Renal cortex interstitium (tissue), 11 donors: ENCODE results near the gene NELFB. TPM values are rescaled to one million over a fixed set of nuclear protein-coding genes. Genes with fewer than 3 reads are reported as not detected.

Experiments
- DNase-seq, 11 donors: peaks; one replicate each; pipeline ENCODE4 v3.0.0-alpha.2; 2013; ENCODE audit warnings: low read depth in 9 of 11, low spot score in 4 of 11; ENCODE audit errors: extremely low read depth in 1 of 11
- polyA plus RNA-seq, 3 donors: library from polyadenylated mRNA; unstranded; fragments of 120-200 nt; gene quantifications; one replicate each; pipeline ENCODE4 v1.2.1, GENCODE V29; 2013; ENCODE audit not compliant: insufficient read length in 3 of 3

NELFB gene
- polyA plus RNA-seq, 3 donors, result 49.8 to 62.2 (median 55.2) TPM

GRCh38 chr9:137220317-137221094, 34.6 kb upstream of the NELFB start:
- no peak for DNase-seq

- no peak for DNase-seq
Measured at GRCh38 chr9:137221095-137221505, 34.0 kb upstream of the NELFB start.

- no peak for DNase-seq
Measured at GRCh38 chr9:137221506-137222111, 33.5 kb upstream of the NELFB start.

DNA sequence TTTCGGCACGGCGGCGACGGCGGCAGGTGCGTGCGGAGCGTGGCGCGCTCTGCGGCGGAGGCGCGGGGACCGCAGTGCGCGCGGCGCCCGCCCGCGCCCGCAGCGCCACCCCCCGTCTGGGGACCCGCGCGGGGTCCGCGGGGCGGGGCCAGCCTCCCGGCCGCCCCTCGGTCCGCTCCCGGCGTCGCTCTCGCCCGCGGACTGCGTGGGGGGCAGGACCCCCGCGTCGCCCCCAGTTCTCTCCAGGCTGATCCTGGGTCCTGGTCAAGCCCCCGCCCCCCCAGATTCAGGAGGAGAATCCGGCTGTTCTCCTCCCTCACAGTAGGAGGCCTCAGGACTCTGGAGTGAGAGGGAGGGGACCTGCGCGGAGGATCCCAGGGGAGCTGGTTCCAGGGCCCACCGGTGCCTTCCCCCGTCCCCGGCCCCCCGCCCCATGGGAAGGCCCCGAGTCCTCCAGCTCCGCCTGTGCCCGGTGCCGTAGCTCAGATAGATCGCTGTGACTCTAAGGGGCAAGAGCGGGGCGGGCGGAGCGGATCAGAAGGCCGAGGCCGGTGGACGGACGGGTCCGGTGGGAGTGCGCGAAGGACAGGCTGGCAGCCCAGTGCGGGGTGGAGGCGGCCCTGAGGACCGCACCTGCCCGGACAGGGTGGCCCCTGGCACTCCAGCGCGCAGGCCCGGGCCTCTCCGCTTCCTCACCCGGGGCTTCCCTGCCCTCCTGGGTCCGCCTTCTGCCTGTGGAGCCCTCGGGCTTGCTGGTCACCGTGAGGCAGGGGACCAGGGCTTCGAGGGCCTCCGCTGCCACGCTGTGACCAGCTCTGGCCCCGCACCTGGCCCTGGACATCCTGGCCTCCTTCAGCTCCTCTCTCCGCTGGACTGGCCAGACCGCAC, 32.7 kb upstream of the NELFB start, which contains the start of gene RNF208:
RNF208 (minus strand) TSS at position 51 of the 888 bp plus-strand sequence. CDS start 1,028 bp downstream, outside the sequence.
- no peak for DNase-seq

DNA sequence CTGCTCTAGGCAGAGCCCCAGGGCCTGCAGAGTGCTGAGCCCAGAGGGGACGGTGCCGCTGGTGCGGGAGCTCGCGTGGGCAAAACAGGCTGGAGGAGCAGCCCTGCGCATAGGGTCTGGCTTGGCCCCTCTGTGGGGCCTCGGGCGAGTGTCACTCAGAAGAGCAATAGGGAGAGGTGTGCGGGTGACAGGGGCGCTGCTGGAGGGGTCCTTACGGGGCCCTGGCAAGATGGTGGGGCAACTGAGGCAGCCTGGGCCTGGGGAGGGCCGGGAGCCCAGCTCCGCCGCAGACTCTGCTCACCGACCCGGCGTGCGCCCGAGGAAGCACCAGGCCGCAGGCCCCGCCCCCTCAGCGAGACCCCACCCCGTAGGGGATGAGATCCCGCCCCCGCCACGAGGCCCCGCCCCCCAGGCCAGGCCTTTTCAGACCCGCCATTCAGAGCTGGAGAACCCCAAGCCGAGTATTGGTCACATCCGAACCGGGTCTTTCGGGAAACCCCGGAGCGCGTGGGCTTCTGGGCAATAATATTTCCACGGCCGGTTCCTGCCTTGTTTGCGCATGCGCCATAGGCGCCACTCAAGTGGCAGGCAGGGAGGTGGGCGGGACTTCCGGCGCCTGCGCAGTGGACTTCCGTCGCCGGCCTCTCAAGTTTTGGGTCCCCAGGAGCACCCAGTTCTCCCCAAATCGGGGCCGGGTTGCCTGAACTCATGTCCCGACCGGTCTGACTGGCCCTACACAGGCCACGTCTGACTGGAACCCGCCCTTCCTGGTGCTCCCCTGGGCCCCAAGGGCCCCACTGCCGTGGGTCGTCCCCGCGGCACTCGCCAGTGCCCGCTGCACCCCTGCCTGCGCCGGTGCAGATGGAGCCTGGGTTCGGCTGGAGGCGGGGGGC, 31.8 kb upstream of the NELFB start:
- DNase-seq, result peak; percentile 87 to 97 (median 94)

DNA sequence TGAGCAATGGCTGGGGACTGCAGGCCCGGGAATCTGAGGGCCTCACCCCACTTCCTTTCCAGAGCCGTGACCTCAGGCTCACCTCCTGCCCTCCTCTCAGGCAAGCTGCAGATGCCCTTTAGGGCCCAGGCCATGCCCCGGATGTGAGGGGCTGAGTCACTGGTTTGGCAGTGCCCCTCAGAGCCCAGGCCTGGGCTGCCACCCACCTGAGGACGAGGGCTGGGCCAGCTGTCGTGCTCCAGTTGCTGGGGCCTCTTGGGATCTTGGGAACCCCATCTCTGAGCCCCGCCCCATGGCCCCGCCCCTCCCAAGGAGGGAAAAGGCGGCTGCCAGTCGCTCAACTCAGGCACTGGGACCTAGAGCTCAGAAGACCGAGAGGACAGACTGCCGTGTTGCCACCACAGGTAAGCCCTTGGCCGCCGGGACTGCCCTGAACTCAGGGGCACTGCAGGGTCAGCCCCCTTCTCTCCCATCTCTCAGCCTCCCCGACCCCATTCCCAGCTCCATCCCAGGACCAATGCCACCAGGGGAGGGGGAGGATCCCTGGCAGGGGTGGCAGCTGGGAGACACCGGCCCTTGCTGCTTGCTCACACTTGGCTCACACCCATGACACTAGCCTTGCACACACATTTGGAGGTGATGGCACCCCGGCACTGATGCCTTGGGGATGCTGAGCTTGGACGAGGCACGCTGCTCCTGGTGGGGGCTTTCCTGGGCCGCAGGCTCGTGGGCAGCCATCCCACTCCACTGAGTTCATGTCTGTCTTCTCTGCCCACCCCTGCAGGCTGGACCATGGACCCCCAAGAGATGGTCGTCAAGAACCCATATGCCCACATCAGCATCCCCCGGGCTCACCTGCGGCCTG, 30.1 kb upstream of the NELFB start, which contains the start of gene CYSRT1:
CYSRT1 (plus strand) TSS at position 345 of the 865 bp plus-strand sequence; CDS start at position 793, 448 bp downstream.
- DNase-seq, result no peak

DNA sequence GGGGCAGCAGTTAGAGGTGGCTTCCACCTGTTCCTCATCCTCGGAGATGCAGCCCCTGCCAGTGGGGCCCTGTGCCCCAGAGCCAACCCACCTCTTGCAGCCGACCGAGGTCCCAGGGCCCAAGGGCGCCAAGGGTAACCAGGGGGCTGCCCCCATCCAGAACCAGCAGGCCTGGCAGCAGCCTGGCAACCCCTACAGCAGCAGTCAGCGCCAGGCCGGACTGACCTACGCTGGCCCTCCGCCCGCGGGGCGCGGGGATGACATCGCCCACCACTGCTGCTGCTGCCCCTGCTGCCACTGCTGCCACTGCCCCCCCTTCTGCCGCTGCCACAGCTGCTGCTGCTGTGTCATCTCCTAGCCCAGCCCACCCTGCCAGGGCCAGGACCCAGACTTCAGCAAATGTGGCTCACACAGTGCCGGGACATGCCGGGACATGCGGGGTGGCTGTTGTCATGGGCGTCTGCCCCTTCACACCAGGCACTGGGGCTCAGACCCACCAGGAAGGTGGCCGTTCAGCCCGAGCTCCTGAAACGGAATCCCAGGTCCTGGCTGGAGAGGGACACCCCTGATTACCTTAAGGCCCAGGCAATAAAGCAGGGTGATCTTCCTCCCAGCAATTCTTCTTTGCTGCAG, 29.3 kb upstream of the NELFB start:
- no peak for DNase-seq

GRCh38 chr9:137226338-137227053, 28.6 kb upstream of the NELFB start:
- DNase-seq, result no peak

DNA sequence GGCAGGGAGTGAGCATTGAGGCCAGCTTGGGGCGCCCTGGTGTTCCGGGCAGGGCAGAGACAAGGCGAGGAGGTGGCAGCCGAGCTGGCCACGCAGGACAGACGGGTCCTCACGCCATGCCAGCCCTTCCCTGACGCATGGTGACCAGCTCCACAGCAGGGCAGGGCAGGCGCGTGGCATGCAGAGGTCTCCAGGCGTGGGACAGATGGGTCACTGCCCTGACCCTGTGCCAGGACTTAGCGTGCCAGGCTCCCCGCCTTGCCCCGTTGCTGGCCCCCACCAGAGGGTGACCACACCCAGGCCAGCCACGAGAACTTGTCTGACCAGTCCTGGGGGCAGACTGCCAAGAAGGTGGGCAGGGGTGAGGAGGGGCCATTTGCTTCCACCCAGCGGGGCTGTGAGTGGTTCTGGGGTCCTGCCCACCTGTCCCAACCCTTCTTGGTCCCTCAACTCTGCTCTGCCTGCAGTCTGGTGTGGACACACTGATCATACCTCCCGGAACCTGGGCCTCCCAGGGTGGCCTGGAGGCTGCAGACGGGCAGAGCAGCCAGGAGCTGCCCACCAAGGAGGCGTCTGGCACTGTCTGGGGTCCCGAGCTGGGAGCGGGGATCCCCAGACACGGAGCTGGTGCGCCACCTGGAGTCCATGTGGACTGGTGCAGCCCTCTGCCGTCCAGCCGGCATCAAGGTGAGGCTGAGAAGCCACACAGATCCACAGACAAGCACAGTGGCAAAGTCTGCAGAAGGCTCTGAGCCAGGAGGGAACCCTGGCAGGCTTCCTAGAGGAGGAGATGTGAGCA, 27.9 kb upstream of the NELFB start, which contains the start of gene RNF224:
RNF224 (plus strand) TSS at position 449 of the 799 bp plus-strand sequence. CDS start 834 bp downstream, outside the sequence.
- DNase-seq, result peak in 8 of 11 donors; percentile 56 to 76 (median 64)

- no peak for DNase-seq
Measured at GRCh38 chr9:137227853-137228505, 27.1 kb upstream of the NELFB start.

DNA sequence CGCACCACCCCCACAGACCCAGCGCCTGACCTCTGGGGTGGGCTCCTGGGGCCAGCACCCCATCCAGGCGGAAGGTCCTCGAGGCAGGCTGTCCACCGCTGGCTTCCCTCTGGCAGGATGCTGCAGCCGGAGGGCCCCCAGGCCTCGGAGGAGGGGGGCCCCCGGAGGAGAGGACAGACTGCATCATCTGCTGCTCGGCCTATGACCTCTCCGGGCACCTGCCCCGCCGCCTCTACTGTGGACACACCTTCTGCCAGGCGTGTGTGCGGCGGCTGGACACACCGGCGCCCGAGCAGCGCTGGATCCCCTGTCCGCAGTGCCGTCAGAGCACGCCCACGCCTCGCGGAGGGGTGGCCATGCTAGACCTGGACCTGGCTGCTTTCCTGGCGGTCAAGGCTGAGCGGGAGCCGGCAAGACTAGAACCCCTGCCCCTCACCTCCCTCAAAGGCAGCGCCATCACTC, 26.6 kb upstream of the NELFB start:
- no peak for DNase-seq

DNA sequence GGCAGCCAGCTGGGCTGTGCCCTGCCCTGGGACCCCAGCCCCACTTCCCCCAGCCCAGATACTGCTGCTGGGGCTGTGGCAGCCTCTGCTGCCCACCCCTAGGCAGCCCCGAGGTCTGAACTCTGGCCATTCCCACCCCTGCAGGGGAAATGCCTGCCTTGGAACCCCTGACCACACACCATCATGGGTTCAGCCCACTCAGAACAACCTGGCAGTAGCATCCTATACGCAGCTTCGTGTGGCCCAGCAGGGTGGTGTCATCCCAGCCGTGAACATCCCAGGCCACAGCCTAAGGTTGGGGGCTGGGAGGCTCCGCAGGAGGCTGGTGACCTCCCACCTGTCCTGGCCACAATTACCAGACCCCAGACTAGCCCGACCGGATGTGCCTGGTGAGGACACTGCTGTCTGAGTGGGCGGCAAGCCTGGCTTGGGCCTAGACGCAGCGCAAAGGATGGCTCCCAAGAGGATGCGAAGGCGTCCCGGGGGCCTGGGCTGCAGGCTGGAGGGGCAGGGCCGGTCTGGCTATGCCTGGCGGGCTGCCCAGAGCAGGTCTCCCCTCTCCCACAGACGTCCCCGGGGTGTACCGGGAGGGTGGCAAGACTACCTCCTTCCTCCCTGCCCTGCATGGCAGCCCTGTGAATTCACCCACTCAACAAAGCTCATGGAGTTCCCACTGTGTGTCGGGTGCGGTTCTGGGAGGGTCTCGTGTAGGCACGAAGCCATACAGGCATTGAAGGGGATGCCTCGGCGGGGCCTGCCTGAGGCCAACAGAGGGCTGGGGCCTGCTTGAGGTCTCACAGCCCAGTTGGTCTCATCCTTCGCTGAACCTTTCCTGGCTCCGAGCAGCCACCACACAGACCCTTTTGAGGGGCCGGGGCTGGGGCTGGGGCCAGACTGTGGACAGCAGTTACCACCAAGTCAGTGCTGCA, 25.9 kb upstream of the NELFB start:
- no peak for DNase-seq

DNA sequence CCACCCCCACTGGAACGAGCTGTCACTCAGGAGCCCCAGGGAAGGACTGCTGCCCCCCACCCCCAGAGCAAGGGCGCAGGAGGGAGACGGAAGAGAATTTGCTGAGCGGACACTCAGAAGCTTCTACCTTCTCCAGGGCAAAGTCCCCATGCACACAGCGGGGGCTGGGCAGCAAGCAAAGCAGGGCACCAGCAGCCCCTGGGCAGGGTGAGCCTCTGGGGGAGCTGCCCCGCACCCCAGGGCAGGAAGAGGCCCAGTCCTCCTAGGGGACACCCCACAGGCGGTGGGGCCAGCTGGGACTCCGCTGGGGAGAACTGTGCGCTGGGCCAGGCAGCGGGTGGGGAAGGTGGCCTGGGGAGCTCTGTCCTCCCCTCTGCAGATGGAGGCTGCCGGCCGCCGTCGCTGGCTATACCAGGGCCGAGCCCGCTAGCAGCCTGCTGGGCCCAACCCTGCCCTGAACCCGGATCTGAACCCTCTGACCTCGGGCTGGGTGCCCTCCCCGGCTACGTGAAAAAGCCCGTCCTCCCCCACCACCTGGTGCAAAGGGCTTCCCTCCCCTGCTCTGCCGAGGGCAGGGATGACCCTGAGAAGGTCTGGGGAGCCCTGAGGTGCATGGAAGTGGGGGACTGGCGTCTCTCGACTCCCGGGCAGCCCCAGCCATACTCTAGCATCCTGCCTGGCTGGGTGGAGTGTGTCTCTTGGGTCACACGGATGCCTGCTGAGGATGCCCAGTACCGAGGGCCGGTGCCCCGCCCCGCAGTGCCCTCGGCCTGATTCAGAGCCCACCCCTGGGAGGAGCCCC, 25.0 kb upstream of the NELFB start:
- no peak for DNase-seq
